Osteoblast (primary cell): Measurements from ENCODE around the gene SNAPC4. TPM values are rescaled to one million over a fixed set of nuclear protein-coding genes. Genes with fewer than 3 reads are reported as not detected.

ENCODE experiments used
- DNase-seq: peaks from one replicate; pipeline ENCODE4 v3.0.0; 2011; ENCODE audit warnings: low spot score, mixed read lengths; ENCODE audit not compliant: insufficient read length; ENCODE audit errors: missing footprints
- H2AFZ ChIP-seq: 2 replicates; pipeline ENCODE4 v1.6.0; 2011; ENCODE audit warnings: mild to moderate bottlenecking, low read length
- H3K27ac ChIP-seq: 2 replicates; pipeline ENCODE4 v1.5.1; 2011; ENCODE audit warnings: mild to moderate bottlenecking, low read depth, low read length, moderate library complexity
- H3K27me3 ChIP-seq: 2 replicates; pipeline ENCODE4 v1.6.0; 2012; ENCODE audit warnings: mild to moderate bottlenecking, control low read depth, inconsistent platforms, low read length, moderate library complexity; ENCODE audit not compliant: insufficient read depth
- H3K36me3 ChIP-seq: 2 replicates; pipeline ENCODE4 v1.5.1; 2011; ENCODE audit warnings: mild to moderate bottlenecking, low read length, control low read depth, moderate library complexity; ENCODE audit not compliant: insufficient read depth
- H3K4me1 ChIP-seq: 2 replicates; pipeline ENCODE4 v1.5.1; 2011; ENCODE audit warnings: mild to moderate bottlenecking, low read length, control low read depth, moderate library complexity; ENCODE audit not compliant: insufficient read depth
- H3K4me2 ChIP-seq: 2 replicates; pipeline ENCODE4 v1.6.0; 2011; ENCODE audit warnings: mild to moderate bottlenecking, low read length; ENCODE audit not compliant: insufficient read depth
- H3K4me3 ChIP-seq: fragments of 200-600 bp; sonication (generic); 3 replicates; pipeline ENCODE4 v1.5.1; 2012; ENCODE audit warnings: mild to moderate bottlenecking, low read length, inconsistent platforms; ENCODE audit not compliant: insufficient read depth
- H3K79me2 ChIP-seq: 2 replicates; pipeline ENCODE4 v1.6.0; 2012; ENCODE audit warnings: mild to moderate bottlenecking, low read length, control low read depth, inconsistent platforms; ENCODE audit not compliant: insufficient read depth
- H3K9me3 ChIP-seq: 2 replicates; pipeline ENCODE4 v1.5.1; 2011; ENCODE audit warnings: low read depth, low read length, control low read depth
- H4K20me1 ChIP-seq: 2 replicates; pipeline ENCODE4 v1.6.0; 2012; ENCODE audit warnings: mild to moderate bottlenecking, low read length, control low read depth; ENCODE audit not compliant: insufficient read depth
- total RNA-seq: library from RNA; depleted of rRNA; stranded (reverse); fragments of >200 nt; gene quantifications from 2 replicates; pipeline ENCODE4 v1.2.3, GENCODE V29; 2012
- TF ChIP-seq, protein P1 (sequence below): IDR thresholded peaks from 2 replicates; pipeline ENCODE4 v1.5.1; 2011; ENCODE audit warnings: mild to moderate bottlenecking, low read depth, low read length, moderate library complexity; ENCODE audit errors: extremely low read depth

The SNAPC4 gene
- total RNA-seq, 1 donor = 9.0 TPM

DNA sequence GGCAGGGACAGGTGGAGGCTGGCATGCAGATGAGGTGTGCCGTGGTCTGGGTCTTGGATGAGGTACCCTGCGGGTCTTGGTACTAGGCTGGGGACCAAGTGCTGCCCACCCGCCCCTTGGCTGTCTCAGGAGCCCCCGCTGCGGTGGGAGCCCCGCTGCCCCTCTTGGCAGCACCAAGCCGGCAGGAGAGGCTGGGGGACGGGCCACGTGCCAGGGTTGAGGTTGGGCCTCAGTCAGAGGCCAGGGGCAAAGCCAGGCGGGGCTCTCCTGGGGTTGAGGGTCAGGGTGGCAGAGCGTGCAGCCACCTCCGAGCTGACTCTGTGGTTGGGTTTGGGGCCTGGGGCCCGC, 28.5 kb downstream of the SNAPC4 start:
- Histone ChIP-seq H3K27me3 (no peaks in the 10 kb centered on the region), H3K79me2 (no peaks in the 10 kb centered on the region), H3K9me3 (no peaks in the 10 kb centered on the region), H3K4me3 (no peak overlapping the region), H3K36me3 (peaks cover 3% of the 10 kb centered on the region), H3K4me1 (peaks cover 14% of the 10 kb centered on the region), H2AFZ (no peak overlapping the region), H4K20me1 (no peaks in the 10 kb centered on the region), H3K27ac (no peak overlapping the region), H3K4me2 (no peak overlapping the region)
- TF ChIP-seq, protein P1, sequence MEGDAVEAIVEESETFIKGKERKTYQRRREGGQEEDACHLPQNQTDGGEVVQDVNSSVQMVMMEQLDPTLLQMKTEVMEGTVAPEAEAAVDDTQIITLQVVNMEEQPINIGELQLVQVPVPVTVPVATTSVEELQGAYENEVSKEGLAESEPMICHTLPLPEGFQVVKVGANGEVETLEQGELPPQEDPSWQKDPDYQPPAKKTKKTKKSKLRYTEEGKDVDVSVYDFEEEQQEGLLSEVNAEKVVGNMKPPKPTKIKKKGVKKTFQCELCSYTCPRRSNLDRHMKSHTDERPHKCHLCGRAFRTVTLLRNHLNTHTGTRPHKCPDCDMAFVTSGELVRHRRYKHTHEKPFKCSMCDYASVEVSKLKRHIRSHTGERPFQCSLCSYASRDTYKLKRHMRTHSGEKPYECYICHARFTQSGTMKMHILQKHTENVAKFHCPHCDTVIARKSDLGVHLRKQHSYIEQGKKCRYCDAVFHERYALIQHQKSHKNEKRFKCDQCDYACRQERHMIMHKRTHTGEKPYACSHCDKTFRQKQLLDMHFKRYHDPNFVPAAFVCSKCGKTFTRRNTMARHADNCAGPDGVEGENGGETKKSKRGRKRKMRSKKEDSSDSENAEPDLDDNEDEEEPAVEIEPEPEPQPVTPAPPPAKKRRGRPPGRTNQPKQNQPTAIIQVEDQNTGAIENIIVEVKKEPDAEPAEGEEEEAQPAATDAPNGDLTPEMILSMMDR = no peak
- DNase-seq = no peak

DNA sequence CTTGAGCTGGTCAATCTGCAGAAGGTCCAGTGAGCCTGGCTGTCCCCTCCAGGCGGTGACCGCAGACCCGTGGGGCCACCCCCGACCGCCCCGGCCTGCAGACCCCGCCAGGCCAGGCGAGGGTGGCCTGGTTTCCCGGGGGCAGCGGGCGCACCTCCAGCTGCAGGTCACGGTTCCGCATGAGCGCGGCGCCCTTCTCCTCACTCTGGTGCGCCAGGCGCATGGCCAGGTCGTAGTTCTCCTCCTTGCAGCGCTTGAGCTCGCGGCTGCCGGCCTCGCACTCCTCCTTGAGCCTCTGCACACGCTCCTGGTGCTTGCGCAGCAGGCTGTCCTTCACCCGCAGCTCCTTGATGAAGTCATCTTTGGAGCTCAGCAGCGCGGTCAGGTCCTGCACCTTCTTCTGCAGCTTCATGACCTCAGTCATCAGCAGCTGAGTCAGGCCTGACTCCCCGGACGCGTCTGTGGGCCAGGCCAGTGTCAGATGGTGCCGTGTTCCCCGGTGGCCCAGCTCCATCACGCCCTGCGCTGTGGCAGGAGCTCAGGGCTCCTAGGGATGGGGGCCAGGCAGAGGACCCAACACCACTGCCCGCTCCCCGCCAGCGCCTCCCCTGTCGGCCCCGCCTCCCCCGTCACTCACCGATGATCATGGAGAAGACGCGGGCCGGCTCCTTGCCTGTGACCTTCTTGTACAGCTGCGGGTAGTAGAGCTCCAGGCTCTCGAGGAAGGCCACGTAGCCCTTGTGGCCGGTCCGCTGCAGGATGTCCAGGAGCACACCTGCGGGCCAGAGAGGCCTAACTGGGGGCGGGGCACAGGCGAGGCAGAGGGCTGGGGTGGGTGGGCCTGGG, 29.1 kb downstream of the SNAPC4 start:
- DNase-seq = peak; percentile 98
- Histone ChIP-seq H3K36me3 (peaks cover 3% of the 10 kb centered on the region), H3K79me2 (no peaks in the 10 kb centered on the region), H3K4me3 (no peak overlapping the region), H3K4me2 (no peak overlapping the region), H3K9me3 (no peaks in the 10 kb centered on the region), H3K27ac (no peak overlapping the region), H3K27me3 (no peaks in the 10 kb centered on the region), H4K20me1 (no peaks in the 10 kb centered on the region), H3K4me1 (peaks cover 14% of the 10 kb centered on the region), H2AFZ (no peak overlapping the region)
- TF ChIP-seq, protein P1 = no peak

DNA sequence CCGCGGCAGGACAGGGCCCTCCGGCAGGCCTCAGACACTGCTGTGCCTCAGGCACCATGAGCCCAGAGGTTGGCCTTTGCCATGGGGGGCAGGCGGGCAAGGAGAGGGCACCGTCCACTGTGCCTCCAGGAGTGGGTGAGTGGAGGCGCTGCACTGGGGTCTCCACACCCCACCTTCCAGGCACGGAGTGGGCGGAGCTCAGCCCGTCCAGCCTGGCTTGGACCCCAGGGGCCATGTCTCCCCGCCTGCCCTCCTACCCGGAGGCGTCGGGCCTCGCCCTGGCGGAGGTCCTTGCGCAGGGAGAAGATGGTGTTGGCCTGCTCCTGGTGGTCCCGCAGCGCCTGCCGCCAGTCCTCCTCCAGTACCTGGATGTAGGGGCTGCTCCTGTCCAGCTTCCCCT, 29.9 kb downstream of the SNAPC4 start:
- Histone ChIP-seq H3K9me3 (no peaks in the 10 kb centered on the region), H3K4me2 (no peak overlapping the region), H3K4me1 (peaks cover 14% of the 10 kb centered on the region), H4K20me1 (no peaks in the 10 kb centered on the region), H3K27me3 (no peaks in the 10 kb centered on the region), H3K4me3 (no peak overlapping the region), H3K27ac (no peak overlapping the region), H2AFZ (no peak overlapping the region), H3K36me3 (peaks cover 3% of the 10 kb centered on the region), H3K79me2 (peaks cover 3% of the 10 kb centered on the region)
- TF ChIP-seq, protein P1 = no peak
- DNase-seq = no peak

DNA sequence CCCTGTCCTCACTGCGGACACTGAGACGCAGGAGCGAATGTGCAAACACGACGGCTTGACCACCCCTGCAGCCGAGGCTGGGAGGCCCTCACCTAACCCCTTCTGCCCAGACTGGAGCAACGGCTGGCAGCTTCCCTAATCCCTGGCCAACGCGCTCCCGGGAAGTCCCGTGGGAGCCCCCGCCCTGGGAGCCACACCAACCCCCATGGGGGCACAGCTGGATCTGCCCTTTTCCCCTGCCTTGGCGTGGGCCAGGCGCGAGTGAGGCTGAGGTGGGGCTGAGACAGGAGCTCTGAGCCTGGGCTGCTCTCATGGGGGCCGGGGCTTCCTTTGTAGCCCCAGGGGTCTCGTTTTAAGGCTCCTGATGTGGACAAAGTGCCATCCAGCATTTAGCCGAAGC, 31.8 kb downstream of the SNAPC4 start:
- Histone ChIP-seq H3K4me1 (peaks cover 17% of the 10 kb centered on the region), H3K9me3 (no peaks in the 10 kb centered on the region), H3K27me3 (no peaks in the 10 kb centered on the region), H2AFZ (no peak overlapping the region), H3K27ac (no peak overlapping the region), H3K79me2 (peaks cover 12% of the 10 kb centered on the region), H4K20me1 (peaks cover 10% of the 10 kb centered on the region), H3K36me3 (no peaks in the 10 kb centered on the region), H3K4me3 (no peak overlapping the region), H3K4me2 (no peak overlapping the region)
- TF ChIP-seq, protein P1 = no peak
- DNase-seq = no peak
